IMR-90 (cell line): Measurements from ENCODE around the gene LGALS14. TPM values are rescaled to one million over a fixed set of nuclear protein-coding genes. Genes with fewer than 3 reads are reported as not detected.

Experiments
- ATAC-seq: fragments of 200-7000 bp; cut with Tn5 transposase; 2 replicates; pipeline ENCODE4 v1.9.1; 2020; ENCODE audit warnings: low read depth, mild to moderate bottlenecking, moderate library complexity
- BruUV-seq: library from RNA; stranded (reverse); fragments of 400-500 nt; replicated peaks from 2 replicates; lab custom pipeline; 2021; lab: Mats Ljungman, UMichigan
- CTCF ChIA-PET: fragments of 300-600 bp; formaldehyde crosslinking; extraction: SDS; loops from one replicate; lab custom pipeline; 2021; ENCODE audit warnings: antibody characterized with exemption; lab: Yijun Ruan, JAX
- POLR2A ChIA-PET: fragments of 300-600 bp; sonication (Branson Sonifier 250); formaldehyde crosslinking; loops from one replicate; lab custom pipeline; 2022; ENCODE audit warnings: antibody characterized with exemption; ENCODE audit not compliant: unreplicated experiment; lab: Charles Lee
- DNase-seq: peaks from one replicate; pipeline ENCODE4 v3.0.0; 2013
- H2AFZ ChIP-seq: replicated peaks from 2 replicates; pipeline ENCODE3; 2013; ENCODE audit warnings: low read length, mild to moderate bottlenecking; ENCODE audit not compliant: poor library complexity
- H2AK5ac ChIP-seq: 2 replicates; pipeline ENCODE4 v1.6.1; 2013; ENCODE audit warnings: low read depth, low read length, inconsistent platforms
- H2AK9ac ChIP-seq: replicated peaks from 2 replicates; pipeline ENCODE3; 2013; ENCODE audit warnings: mild to moderate bottlenecking, low read depth, low read length, moderate library complexity; ENCODE audit not compliant: poor library complexity
- H2BK120ac ChIP-seq: 2 replicates; pipeline ENCODE4 v1.6.1; 2013; ENCODE audit warnings: low read depth, low read length, inconsistent platforms
- H2BK15ac ChIP-seq: 3 replicates; pipeline ENCODE4 v1.6.1; 2013; ENCODE audit warnings: low read depth, low read length, inconsistent platforms
- H2BK20ac ChIP-seq: 2 replicates; pipeline ENCODE4 v1.6.1; 2013; ENCODE audit warnings: low read depth, mild to moderate bottlenecking, inconsistent platforms, low read length, moderate library complexity
- H2BK5ac ChIP-seq: 2 replicates; pipeline ENCODE4 v1.6.1; 2013; ENCODE audit warnings: mild to moderate bottlenecking, low read depth, low read length, inconsistent platforms; ENCODE audit not compliant: poor library complexity, severe bottlenecking
- H3K14ac ChIP-seq: replicated peaks from 2 replicates; pipeline ENCODE4 v1.6.1; 2013; ENCODE audit warnings: low read depth, low read length, inconsistent platforms
- H3K18ac ChIP-seq: 2 replicates; pipeline ENCODE4 v1.6.1; 2013; ENCODE audit warnings: low read depth, low read length, control low read depth
- H3K23ac ChIP-seq: 2 replicates; pipeline ENCODE4 v1.6.1; 2013; ENCODE audit warnings: low read depth, low read length, inconsistent platforms
- H3K27ac ChIP-seq: 2 replicates; pipeline ENCODE4 v1.5.1; 2013; ENCODE audit warnings: mild to moderate bottlenecking, control low read depth, low read length; ENCODE audit not compliant: insufficient read depth
- H3K27me3 ChIP-seq: 2 replicates; pipeline ENCODE4 v1.6.1; 2013; ENCODE audit warnings: low read length; ENCODE audit not compliant: control insufficient read depth, insufficient read depth
- H3K36me3 ChIP-seq: 2 replicates; pipeline ENCODE4 v1.6.1; 2013; ENCODE audit warnings: low read length, mixed read lengths; ENCODE audit not compliant: control insufficient read depth, insufficient read depth
- H3K4ac ChIP-seq: 2 replicates; pipeline ENCODE4 v1.6.1; 2013; ENCODE audit warnings: low read depth, low read length, inconsistent platforms
- H3K4me1 ChIP-seq: 2 replicates; pipeline ENCODE4 v1.6.1; 2013; ENCODE audit warnings: low read length, mixed read lengths; ENCODE audit not compliant: control insufficient read depth, insufficient read depth
- H3K4me2 ChIP-seq: 2 replicates; pipeline ENCODE4 v1.6.1; 2013; ENCODE audit warnings: low read depth, mild to moderate bottlenecking, control low read depth, low read length, moderate library complexity
- H3K4me3 ChIP-seq: 2 replicates; pipeline ENCODE4 v1.5.1; 2013; ENCODE audit warnings: low read depth, mild to moderate bottlenecking, control low read depth, low read length, moderate library complexity; ENCODE audit not compliant: insufficient read depth
- H3K56ac ChIP-seq: 2 replicates; pipeline ENCODE4 v1.6.1; 2013; ENCODE audit warnings: low read length, inconsistent platforms; ENCODE audit not compliant: insufficient read depth; ENCODE audit errors: extremely low read depth
- H3K79me1 ChIP-seq, 2 experiments: 2 replicates each; pipeline ENCODE4 v1.6.1; 2013; ENCODE audit warnings: low read length in 2 of 2, inconsistent platforms in 1 of 2, low read depth in 1 of 2
- H3K9ac ChIP-seq: 2 replicates; pipeline ENCODE4 v1.6.1; 2013; ENCODE audit warnings: low read depth, low read length, control low read depth
- H3K9me1 ChIP-seq: 2 replicates; pipeline ENCODE4 v1.6.1; 2013; ENCODE audit warnings: low read length, inconsistent platforms; ENCODE audit not compliant: insufficient read depth
- H3K9me3 ChIP-seq: 2 replicates; pipeline ENCODE4 v1.6.1; 2013; ENCODE audit warnings: low read length; ENCODE audit not compliant: control insufficient read depth, insufficient read depth
- H4K20me1 ChIP-seq: 2 replicates; pipeline ENCODE4 v1.6.1; 2013; ENCODE audit warnings: low read length, inconsistent platforms; ENCODE audit not compliant: insufficient read depth
- H4K5ac ChIP-seq: 2 replicates; pipeline ENCODE4 v1.6.1; 2013; ENCODE audit warnings: mild to moderate bottlenecking, low read depth, low read length, control low read depth
- H4K8ac ChIP-seq, 2 experiments: 2 replicates each; pipeline ENCODE4 v1.6.1; 2013; ENCODE audit warnings: low read depth in 2 of 2, low read length in 2 of 2, control low read depth in 1 of 2, inconsistent platforms in 1 of 2
- H4K91ac ChIP-seq: 2 replicates; pipeline ENCODE4 v1.6.1; 2013; ENCODE audit warnings: low read depth, low read length, inconsistent platforms; ENCODE audit not compliant: insufficient read depth
- BHLHE40 ChIP-seq: fragments of 150-350 bp; IDR thresholded peaks from 2 replicates; pipeline ENCODE4 v1.6.1; 2016; ENCODE audit warnings: mild to moderate bottlenecking, low read depth, low read length
- CEBPB ChIP-seq: IDR thresholded peaks from 2 replicates; pipeline ENCODE4 v1.6.1; 2012; ENCODE audit warnings: low read depth, low read length, improper control_type of control experiment
- CHD1 ChIP-seq: IDR thresholded peaks from 2 replicates; pipeline ENCODE4 v1.6.1; 2012; ENCODE audit warnings: low read depth, low read length, improper control_type of control experiment
- CTCF ChIP-seq: conservative IDR thresholded peaks from 2 replicates; pipeline ENCODE4 v1.5.1; 2012; ENCODE audit warnings: mild to moderate bottlenecking, low read depth, low read length, improper control_type of control experiment
- ELK1 ChIP-seq: fragments of 150-350 bp; IDR thresholded peaks from 2 replicates; pipeline ENCODE4 v1.6.1; 2016; ENCODE audit warnings: low read depth, mild to moderate bottlenecking, low read length, moderate library complexity, borderline replicate concordance
- FOS ChIP-seq: fragments of 150-350 bp; IDR thresholded peaks from 2 replicates; pipeline ENCODE4 v1.6.1; 2016; ENCODE audit warnings: low read depth, low read length
- MAFK ChIP-seq: IDR thresholded peaks from 2 replicates; pipeline ENCODE4 v1.6.1; 2012; ENCODE audit warnings: low read depth, low read length, improper control_type of control experiment
- MAZ ChIP-seq: IDR thresholded peaks from 2 replicates; pipeline ENCODE4 v1.6.1; 2012; ENCODE audit warnings: low read depth, mild to moderate bottlenecking, low read length, improper control_type of control experiment, moderate library complexity, borderline replicate concordance
- MXI1 ChIP-seq: IDR thresholded peaks from 2 replicates; pipeline ENCODE4 v1.6.1; 2012; ENCODE audit warnings: low read depth, mild to moderate bottlenecking, low read length, moderate library complexity, borderline replicate concordance
- NFE2L2 ChIP-seq: fragments of 150-350 bp; IDR thresholded peaks from 2 replicates; pipeline ENCODE4 v1.6.1; 2016; ENCODE audit warnings: low read depth, mild to moderate bottlenecking, low read length
- POLR2A ChIP-seq: IDR thresholded peaks from 2 replicates; pipeline ENCODE4 v1.6.1; 2012; ENCODE audit warnings: mild to moderate bottlenecking, low read depth, low read length
- RAD21 ChIP-seq: IDR thresholded peaks from 2 replicates; pipeline ENCODE4 v1.6.1; 2012; ENCODE audit warnings: low read length, improper control_type of control experiment
- RCOR1 ChIP-seq: IDR thresholded peaks from 2 replicates; pipeline ENCODE4 v1.6.1; 2012; ENCODE audit warnings: mild to moderate bottlenecking, low read length, improper control_type of control experiment; ENCODE audit not compliant: insufficient replicate concordance
- RFX5 ChIP-seq: IDR thresholded peaks from 2 replicates; pipeline ENCODE4 v1.8.0; 2012; ENCODE audit warnings: low read depth, mild to moderate bottlenecking, low read length, moderate library complexity
- SMC3 ChIP-seq: fragments of 150-350 bp; IDR thresholded peaks from 2 replicates; pipeline ENCODE4 v1.6.1; 2016; ENCODE audit warnings: low read depth, mild to moderate bottlenecking, antibody characterized with exemption, low read length, moderate library complexity
- USF2 ChIP-seq: fragments of 150-350 bp; IDR thresholded peaks from 2 replicates; pipeline ENCODE4 v1.6.1; 2017; ENCODE audit warnings: mild to moderate bottlenecking, antibody characterized with exemption, low read length, low read depth
- WGBS, 2 experiments: methylation state at CpG; one replicate each; pipeline versions ENCODE4 v1.1.5 to v1.1.7; 2013; ENCODE audit warnings: missing lambda C conversion rate in 2 of 2; ENCODE audit not compliant: insufficient read length in 1 of 2; ENCODE audit errors: extremely low coverage in 2 of 2; 5-methylcytosine and 5-hydroxymethylcytosine counted together
- dilution Hi-C: fragments of 300-500 bp; cut with HindIII; formaldehyde crosslinking; loops from one replicate; pipeline ENCODE4 v1.14.3; 2018; ENCODE audit warnings: low sequenced_read_pairs; ENCODE audit not compliant: unreplicated experiment
- in situ Hi-C: fragments of 300-500 bp; cut with MboI; formaldehyde crosslinking; loops from 3 replicates; pipeline ENCODE4 v1.14.3; 2019; ENCODE audit warnings: low sequenced_read_pairs, inconsistent platforms, mixed read lengths
- intact Hi-C: fragments of 100-400 bp; cut with micrococcal nuclease; formaldehyde crosslinking; loops from 2 replicates; pipeline ENCODE4 v1.10.0; 2022
- polyA plus RNA-seq, 3 experiments: library from polyadenylated mRNA; depleted of rRNA; stranded (reverse); fragments of >200 nt; gene quantifications; 2 replicates each; pipeline ENCODE4 v1.2.3, GENCODE V29; 2012; ENCODE audit warnings: low replicate concordance in 1 of 3
- total RNA-seq: library from RNA; depleted of rRNA; stranded (reverse); fragments of >200 nt; gene quantifications from 2 replicates; pipeline ENCODE4 v1.2.3, GENCODE V29; 2012

The LGALS14 gene
- total and polyA plus RNA-seq, 2 of the 4 experiments (the other 2 are of a cell fraction) = not detected

- H3K27me3 ChIP-seq = no peaks in the 10 kb centered on the region
- no CpG with 5 or more reads among the region's 3 CpGs for WGBS, 2 experiments
- H4K91ac ChIP-seq = no peak overlapping the region
- no peak overlapping the region for H4K5ac ChIP-seq
- H3K9ac ChIP-seq = no peak overlapping the region
- ChIA-PET CTCF (no interaction called here), POLR2A (no interaction called here)
- no peak overlapping the region for H2BK15ac ChIP-seq
- H3K4ac ChIP-seq = no peak overlapping the region
- no peaks in the 10 kb centered on the region for H3K36me3 ChIP-seq
- no peak overlapping the region for H2AK9ac ChIP-seq
- intact Hi-C loops (no loop called here), dilution Hi-C loops (no loop called here), in situ Hi-C loops (no loop called here)
- H3K27ac ChIP-seq = no peak overlapping the region
- no peak overlapping the region for H2BK5ac ChIP-seq
- no peak overlapping the region for H3K4me2 ChIP-seq
- DNase-seq (no peak), ATAC-seq (no peak)
- H3K18ac ChIP-seq = no peak overlapping the region
- TF ChIP-seq ELK1 (no peak), MXI1 (no peak), FOS (no peak), RFX5 (no peak), RCOR1 (no peak), NFE2L2 (no peak), USF2 (no peak), BHLHE40 (no peak), MAZ (no peak), RAD21 (no peak), CTCF (no peak), SMC3 (no peak), MAFK (no peak), CHD1 (no peak), POLR2A (no peak), CEBPB (no peak)
- no peak overlapping the region for H2AK5ac ChIP-seq
- no peak overlapping the region for H2BK120ac ChIP-seq
- H3K9me3 ChIP-seq = no peaks in the 10 kb centered on the region
- no peak overlapping the region for H2AFZ ChIP-seq
- H4K8ac ChIP-seq = no peak overlapping the region
- H3K4me1 ChIP-seq = no peaks in the 10 kb centered on the region
- H3K23ac ChIP-seq = no peak overlapping the region
- no peaks in the 10 kb centered on the region for H3K9me1 ChIP-seq
- no peak overlapping the region for H3K4me3 ChIP-seq
- no peaks in the 10 kb centered on the region for H3K79me1 ChIP-seq
- no peaks in the 10 kb centered on the region for H4K20me1 ChIP-seq
- no peak overlapping the region for H3K14ac ChIP-seq
- BruUV-seq = no TSS peak
- H3K56ac ChIP-seq = no peak overlapping the region
- H2BK20ac ChIP-seq = no peak overlapping the region
Measured at GRCh38 chr19:39686739-39687138, 17.5 kb upstream of the LGALS14 start.
